ENCODE measurements around the gene PSMB5. TPM values are rescaled to one million over a fixed set of nuclear protein-coding genes. Genes with fewer than 3 reads are reported as not detected.

PSMB5 gene
- total and polyA plus RNA-seq, 8 donors, result 114 to 199 (median 177) TPM

DNA sequence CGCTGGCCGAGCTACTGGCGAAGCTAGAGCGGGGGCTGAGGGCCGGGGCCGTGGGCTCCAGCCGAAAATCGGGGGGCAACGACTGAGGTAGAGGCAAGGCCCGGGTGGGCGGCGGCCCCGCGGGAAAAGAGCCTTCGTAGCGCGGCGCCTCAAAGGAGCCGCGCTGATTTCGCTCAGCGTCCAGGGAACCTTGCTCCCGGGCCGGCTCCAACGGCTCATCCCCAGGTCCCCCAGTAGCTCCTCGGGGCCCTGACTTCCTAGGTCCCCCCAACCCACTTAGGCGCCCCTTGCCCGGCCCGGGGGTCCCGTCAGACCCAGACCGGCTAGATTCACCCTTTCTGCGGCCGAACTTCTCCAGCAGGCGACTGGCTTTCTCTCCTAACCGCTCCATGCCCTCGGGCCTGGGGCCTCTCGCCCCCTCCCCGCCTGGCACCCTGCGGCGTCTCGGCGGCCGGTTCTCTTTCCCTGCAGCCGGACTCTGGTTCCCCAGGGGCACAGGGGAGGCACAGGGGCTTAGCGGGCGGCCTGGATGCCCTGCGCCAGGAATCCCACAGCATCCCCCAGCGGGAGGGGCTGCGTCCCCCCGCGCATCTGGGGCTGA is 52.7 kb downstream of the PSMB5 start:
- H3K9me3 ChIP-seq, result no peaks in the 10 kb centered on the region
- peak overlapping the region; percentile 71 to 72 for H3K27ac ChIP-seq
- ATAC-seq, result no peak
- H3K27me3 ChIP-seq, result peaks cover 7 to 43% of the 10 kb centered on the region in 2 donors
- H3K4me1 ChIP-seq, result peaks cover 26 to 51% of the 10 kb centered on the region in 2 donors
- intact Hi-C loops (cut with DNase I), result loop anchor here in 1 of 2 donors (10.0 kb wide), 1 partner anchor 73 kb away; the partner anchor contains the start of gene CDH24
- peak in 2 of 4 donors; percentile 19 to 82 for DNase-seq
- H3K4me3 ChIP-seq, result peak overlapping the region; percentile 69 to 82
- peaks cover 0 to 2% of the 10 kb centered on the region in 2 donors for H3K36me3 ChIP-seq
- TF ChIP-seq, protein P1, sequence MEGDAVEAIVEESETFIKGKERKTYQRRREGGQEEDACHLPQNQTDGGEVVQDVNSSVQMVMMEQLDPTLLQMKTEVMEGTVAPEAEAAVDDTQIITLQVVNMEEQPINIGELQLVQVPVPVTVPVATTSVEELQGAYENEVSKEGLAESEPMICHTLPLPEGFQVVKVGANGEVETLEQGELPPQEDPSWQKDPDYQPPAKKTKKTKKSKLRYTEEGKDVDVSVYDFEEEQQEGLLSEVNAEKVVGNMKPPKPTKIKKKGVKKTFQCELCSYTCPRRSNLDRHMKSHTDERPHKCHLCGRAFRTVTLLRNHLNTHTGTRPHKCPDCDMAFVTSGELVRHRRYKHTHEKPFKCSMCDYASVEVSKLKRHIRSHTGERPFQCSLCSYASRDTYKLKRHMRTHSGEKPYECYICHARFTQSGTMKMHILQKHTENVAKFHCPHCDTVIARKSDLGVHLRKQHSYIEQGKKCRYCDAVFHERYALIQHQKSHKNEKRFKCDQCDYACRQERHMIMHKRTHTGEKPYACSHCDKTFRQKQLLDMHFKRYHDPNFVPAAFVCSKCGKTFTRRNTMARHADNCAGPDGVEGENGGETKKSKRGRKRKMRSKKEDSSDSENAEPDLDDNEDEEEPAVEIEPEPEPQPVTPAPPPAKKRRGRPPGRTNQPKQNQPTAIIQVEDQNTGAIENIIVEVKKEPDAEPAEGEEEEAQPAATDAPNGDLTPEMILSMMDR (IDR thresholded peaks at IDR 0.05), result no peak

DNA sequence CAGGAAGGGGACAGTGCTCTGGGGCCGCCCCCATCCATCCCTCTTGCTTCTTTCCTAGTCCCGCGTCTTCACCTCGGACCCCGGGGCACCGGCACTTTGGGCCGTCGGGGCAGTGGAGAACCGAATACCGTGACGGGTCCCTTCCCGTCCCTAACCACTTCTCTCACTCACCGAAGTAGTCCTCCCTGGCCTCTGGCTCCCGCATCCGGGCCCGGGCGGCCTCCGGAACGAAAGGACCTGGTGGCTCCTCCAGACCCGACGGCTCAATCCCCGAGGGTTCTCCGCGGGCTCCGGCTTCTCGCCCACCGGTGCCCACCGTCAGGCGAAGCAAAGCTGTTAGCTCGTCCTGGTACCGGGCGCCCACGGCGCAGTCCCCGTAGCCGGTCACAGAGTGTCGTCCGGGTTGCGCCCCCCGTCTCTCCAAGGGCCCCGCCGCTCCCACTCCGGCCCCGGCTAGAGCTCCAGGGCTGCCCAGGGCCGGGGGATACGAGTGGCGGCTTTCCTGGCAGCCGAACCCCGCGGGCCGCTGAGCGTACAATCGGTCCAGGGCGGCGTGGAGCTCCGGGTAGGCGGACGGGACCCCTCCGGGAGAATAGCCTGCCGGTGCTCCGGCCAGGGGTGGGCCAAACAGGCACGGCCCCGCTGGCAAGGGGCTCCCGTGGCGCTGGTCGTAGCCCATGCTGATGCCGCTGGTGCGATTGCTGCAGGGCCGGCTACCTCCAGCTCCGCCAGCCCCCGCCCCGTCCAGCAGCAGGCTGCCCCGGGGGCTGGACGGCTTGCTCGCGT is 53.4 kb downstream of the PSMB5 start:
- intact Hi-C loops (cut with DNase I), result loop anchor here in 1 of 2 donors (10.0 kb wide), 1 partner anchor 74 kb away; the partner anchor contains the start of gene CDH24
- H3K27me3 ChIP-seq, result peaks cover 7 to 43% of the 10 kb centered on the region in 2 donors
- H3K4me1 ChIP-seq, result peaks cover 32 to 56% of the 10 kb centered on the region in 2 donors
- no peaks in the 10 kb centered on the region for H3K9me3 ChIP-seq
- H3K4me3 ChIP-seq, result peak overlapping the region; percentile 69 to 82
- peak overlapping the region; percentile 71 to 72 for H3K27ac ChIP-seq
- ATAC-seq (peak; percentile 13), DNase-seq (peak in 1 of 4 donors; percentile 85)
- no peaks in the 10 kb centered on the region for H3K36me3 ChIP-seq
- TF ChIP-seq, protein P1 (IDR thresholded peaks at IDR 0.05), result no peak

DNA sequence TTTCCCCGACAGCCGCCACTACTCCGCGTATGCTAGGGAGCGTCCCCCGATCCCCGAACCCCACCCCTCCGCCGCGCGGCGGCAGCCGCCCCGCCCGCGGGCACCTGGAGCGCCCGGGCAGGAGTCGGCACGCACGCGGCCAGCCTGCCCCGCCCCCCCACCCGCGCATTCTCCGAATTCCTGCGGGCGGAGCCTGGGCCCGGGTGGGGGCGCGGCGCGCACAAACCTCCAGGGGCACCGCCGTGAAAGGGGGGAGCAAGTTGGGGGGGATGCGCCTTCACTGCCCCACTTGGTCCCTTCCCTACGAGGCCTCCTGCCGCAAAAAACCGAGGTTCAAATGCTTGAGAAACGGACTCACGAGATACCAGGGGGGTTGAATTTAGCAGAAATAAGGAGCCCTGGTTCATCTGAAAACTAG is 54.0 kb downstream of the PSMB5 start:
- peak overlapping the region; percentile 69 to 82 for H3K4me3 ChIP-seq
- ATAC-seq (peak; percentile 37), DNase-seq (peak; percentile 23 to 89 (median 44))
- peak overlapping the region; percentile 71 to 72 for H3K27ac ChIP-seq
- H3K36me3 ChIP-seq, result no peaks in the 10 kb centered on the region
- H3K4me1 ChIP-seq, result peaks cover 32 to 57% of the 10 kb centered on the region in 2 donors
- intact Hi-C loops (cut with DNase I), result loop anchor here in 1 of 2 donors (10.0 kb wide), 1 partner anchor 74 kb away; the partner anchor contains the start of gene CDH24
- no peaks in the 10 kb centered on the region for H3K9me3 ChIP-seq
- TF ChIP-seq, protein P1 (IDR thresholded peaks at IDR 0.05), result no peak
- peaks cover 7 to 43% of the 10 kb centered on the region in 2 donors for H3K27me3 ChIP-seq

DNA sequence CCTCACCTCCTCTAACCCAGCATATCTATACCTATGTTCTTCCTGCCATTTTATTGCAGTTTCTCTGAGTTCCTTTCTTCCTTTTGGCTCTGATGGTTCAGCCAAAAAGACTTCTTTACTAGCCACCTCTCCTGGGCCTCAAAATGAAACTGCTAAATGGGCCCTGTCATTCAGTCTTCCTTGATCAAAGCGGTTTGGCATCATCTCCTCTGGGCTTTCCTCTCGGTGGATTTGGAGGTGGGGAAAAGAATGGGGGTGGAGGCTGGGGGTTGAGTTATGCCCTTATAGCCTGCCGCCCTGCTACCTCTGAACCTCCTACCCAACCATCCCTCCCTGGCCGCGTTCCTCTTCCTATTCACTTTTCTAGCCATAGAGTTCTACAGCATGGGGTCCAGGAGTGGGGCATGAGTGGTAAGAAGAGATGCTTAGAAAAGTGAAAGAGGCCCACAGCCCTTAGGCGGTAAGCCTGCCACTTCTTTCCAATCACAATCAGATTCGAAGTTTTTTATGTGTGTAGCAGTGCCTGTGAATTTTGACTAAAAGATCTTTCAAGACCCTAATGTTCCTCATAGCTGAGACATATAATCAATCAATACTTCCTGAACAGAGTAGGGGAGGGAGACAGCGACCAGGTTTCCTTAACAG is 54.8 kb downstream of the PSMB5 start:
- H3K27ac ChIP-seq, result peak overlapping the region; percentile 67 to 72
- TF ChIP-seq, protein P1 (IDR thresholded peaks at IDR 0.05), result no peak
- peaks cover 7 to 43% of the 10 kb centered on the region in 2 donors for H3K27me3 ChIP-seq
- DNase-seq (no peak), ATAC-seq (no peak)
- no peaks in the 10 kb centered on the region for H3K9me3 ChIP-seq
- H3K4me3 ChIP-seq, result peak overlapping the region; percentile 69 to 82
- intact Hi-C loops (cut with DNase I), result loop anchor here in 1 of 2 donors (10.0 kb wide), 1 partner anchor 75 kb away; the partner anchor contains the start of gene CDH24
- peaks cover 32 to 60% of the 10 kb centered on the region in 2 donors for H3K4me1 ChIP-seq
- no peaks in the 10 kb centered on the region for H3K36me3 ChIP-seq

Measured in left lung (tissue), 10 donors.